A549 (cell line): ENCODE data around the gene CFAP46.

Experiments
- BHLHE40 ChIP-seq: IDR thresholded peaks from 2 replicates; pipeline ENCODE4 v1.6.1; 2012; ENCODE audit warnings: low read depth, low read length, inconsistent platforms
- EP300 ChIP-seq, 2 experiments: fragments of >200 bp; sonication (Bioruptor Twin); formaldehyde crosslinking; IDR thresholded peaks; 2 replicates in 1 of 2; 3 replicates in 1 of 2; pipeline ENCODE4 v1.6.1; 2016 to 2017
- FOSL2 ChIP-seq, 2 experiments: fragments of 450-650 bp in 1 of 2; fragments of >200 bp in 1 of 2; sonication (Bioruptor Twin) in 1 of 2; formaldehyde crosslinking; IDR thresholded peaks; 2 replicates each; pipeline versions ENCODE4 v1.5.0 to v1.6.1; 2016 to 2020; ENCODE audit warnings: mild to moderate bottlenecking in 1 of 2, moderate library complexity in 1 of 2
- JUNB ChIP-seq: fragments of >200 bp; sonication (Bioruptor Twin); formaldehyde crosslinking; IDR thresholded peaks from 2 replicates; pipeline ENCODE4 v1.6.1; 2016
- KDM1A ChIP-seq: fragments of 200-600 bp; sonication (generic); IDR thresholded peaks from 2 replicates; pipeline ENCODE4 v1.6.1; 2016; ENCODE audit warnings: low read depth, mild to moderate bottlenecking
- POLR2A ChIP-seq: IDR thresholded peaks from 2 replicates; pipeline ENCODE4 v1.6.1; 2012; ENCODE audit warnings: mild to moderate bottlenecking, low read length
- ZFP36 ChIP-seq: fragments of 450-650 bp; IDR thresholded peaks from 2 replicates; pipeline ENCODE4 v1.6.1; 2014; ENCODE audit warnings: borderline replicate concordance; ENCODE audit not compliant: partially characterized antibody
- TF ChIP-seq, protein P1 (sequence below): fragments of >200 bp; sonication (Bioruptor Twin); formaldehyde crosslinking; IDR thresholded peaks from 3 replicates; pipeline ENCODE4 v1.5.1; 2016
- TF ChIP-seq, protein P2 (sequence below): fragments of 450-650 bp; IDR thresholded peaks from 2 replicates; pipeline ENCODE4 v1.6.1; 2014; ENCODE audit warnings: antibody characterized with exemption
- TF ChIP-seq, protein P3 (sequence below): IDR thresholded peaks from 2 replicates; pipeline ENCODE4 v1.6.1; 2012

DNA sequence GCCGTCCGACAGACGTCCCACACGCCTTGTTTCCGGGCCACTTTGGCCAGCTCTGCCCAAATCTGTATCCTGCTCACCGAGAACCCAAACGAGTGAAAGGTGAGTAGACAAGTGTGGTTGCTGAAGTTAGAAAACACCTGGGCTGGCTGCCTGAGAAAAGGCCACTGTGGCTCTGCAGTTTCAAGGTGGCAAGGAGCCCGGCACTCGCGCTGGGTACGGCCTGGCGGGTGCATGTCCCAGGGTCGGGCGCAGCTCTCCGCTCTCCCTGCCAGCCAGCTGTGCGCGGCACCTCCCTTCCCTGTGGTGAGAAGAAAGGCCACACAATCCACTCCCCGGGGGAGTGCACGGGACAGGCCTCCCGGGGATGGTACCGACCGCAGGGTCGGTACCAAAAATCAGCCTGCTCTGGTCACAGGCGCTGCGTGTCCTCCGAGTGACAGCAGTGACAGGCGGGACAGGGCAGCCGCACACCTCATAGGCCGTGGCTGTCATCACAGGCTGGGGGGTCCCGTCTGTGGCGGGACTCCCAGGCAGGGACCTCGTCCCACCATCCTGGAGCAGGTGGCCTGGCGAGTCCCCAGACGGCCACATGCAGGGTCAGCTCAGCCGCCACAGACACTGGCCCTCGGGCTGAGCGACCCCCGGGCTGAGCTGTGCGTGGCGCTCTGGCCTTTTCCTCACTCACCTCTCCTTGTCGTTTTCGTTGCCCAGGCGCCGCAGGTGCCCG is 22.8 kb downstream of the CFAP46 start:
- no peak for TF ChIP-seq BHLHE40
- no peak for TF ChIP-seq ZFP36
- TF ChIP-seq, protein P1, sequence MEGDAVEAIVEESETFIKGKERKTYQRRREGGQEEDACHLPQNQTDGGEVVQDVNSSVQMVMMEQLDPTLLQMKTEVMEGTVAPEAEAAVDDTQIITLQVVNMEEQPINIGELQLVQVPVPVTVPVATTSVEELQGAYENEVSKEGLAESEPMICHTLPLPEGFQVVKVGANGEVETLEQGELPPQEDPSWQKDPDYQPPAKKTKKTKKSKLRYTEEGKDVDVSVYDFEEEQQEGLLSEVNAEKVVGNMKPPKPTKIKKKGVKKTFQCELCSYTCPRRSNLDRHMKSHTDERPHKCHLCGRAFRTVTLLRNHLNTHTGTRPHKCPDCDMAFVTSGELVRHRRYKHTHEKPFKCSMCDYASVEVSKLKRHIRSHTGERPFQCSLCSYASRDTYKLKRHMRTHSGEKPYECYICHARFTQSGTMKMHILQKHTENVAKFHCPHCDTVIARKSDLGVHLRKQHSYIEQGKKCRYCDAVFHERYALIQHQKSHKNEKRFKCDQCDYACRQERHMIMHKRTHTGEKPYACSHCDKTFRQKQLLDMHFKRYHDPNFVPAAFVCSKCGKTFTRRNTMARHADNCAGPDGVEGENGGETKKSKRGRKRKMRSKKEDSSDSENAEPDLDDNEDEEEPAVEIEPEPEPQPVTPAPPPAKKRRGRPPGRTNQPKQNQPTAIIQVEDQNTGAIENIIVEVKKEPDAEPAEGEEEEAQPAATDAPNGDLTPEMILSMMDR = no peak
- TF ChIP-seq EP300 (IDR thresholded peaks at IDR 0.05) = no peak
- TF ChIP-seq POLR2A = no peak
- TF ChIP-seq JUNB = no peak
- TF ChIP-seq, protein P2, sequence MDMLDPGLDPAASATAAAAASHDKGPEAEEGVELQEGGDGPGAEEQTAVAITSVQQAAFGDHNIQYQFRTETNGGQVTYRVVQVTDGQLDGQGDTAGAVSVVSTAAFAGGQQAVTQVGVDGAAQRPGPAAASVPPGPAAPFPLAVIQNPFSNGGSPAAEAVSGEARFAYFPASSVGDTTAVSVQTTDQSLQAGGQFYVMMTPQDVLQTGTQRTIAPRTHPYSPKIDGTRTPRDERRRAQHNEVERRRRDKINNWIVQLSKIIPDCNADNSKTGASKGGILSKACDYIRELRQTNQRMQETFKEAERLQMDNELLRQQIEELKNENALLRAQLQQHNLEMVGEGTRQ = no peak
- TF ChIP-seq KDM1A = no peak
- no peak for TF ChIP-seq FOSL2 (IDR thresholded peaks at IDR 0.05)
- no peak for TF ChIP-seq FOSL2 (CRISPR knock-in tag; IDR thresholded peaks at IDR 0.05)
- TF ChIP-seq, protein P3, sequence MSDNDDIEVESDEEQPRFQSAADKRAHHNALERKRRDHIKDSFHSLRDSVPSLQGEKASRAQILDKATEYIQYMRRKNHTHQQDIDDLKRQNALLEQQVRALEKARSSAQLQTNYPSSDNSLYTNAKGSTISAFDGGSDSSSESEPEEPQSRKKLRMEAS = no peak
